ENCODE results near the gene WDR27.
A peak's percentile ranks its signal among the peaks of the same experiment; 100 is the strongest.
"Not testable (repeated sequence)": the region's sequence is repeated elsewhere in the genome, so short reads cannot be mapped to it uniquely, and the experiment has no call there.

Gene WDR27

DNA sequence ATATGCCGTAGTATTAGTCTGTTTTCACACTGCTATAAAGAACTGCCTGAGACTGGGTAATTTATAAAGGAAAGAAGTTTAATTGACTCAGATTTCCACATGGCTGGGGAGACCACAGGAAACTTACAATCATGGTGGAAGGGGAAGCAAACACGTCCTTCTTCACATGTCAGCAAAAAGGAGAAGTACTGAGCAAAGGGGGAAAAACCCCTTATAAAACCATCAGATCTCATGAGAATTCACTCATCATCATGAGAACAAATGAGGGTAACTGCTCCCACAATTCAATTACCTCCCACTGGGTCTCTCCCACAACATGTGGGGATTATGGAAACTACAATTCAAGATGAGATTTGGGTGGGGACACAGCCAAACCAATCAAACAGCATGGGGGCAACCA, 235.6 kb downstream of the WDR27 start:
- DNase-seq, result peak; percentile 4

- no peak for DNase-seq
Measured at GRCh38 chr6:169457762-169458161, 244.1 kb downstream of the WDR27 start.

DNA sequence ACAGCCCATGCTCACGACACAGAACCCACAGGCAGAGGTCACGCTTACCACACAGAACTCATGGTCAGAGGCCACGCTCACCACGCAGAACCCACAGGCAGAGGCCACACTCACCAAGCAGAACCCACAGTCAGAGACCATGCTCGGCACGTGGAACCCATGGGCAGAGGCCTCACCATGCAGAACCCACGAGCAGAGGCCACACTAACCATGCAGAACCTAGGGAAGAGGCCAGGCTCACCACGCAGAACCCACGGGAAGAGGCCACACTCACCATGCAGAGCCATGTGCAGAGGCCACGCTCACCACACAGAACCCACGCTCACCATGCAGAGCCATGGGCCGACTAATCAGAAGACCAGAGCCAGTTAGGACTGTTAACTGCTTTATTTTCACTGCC, 245.0 kb downstream of the WDR27 start:
- DNase-seq, result no peak

DNA sequence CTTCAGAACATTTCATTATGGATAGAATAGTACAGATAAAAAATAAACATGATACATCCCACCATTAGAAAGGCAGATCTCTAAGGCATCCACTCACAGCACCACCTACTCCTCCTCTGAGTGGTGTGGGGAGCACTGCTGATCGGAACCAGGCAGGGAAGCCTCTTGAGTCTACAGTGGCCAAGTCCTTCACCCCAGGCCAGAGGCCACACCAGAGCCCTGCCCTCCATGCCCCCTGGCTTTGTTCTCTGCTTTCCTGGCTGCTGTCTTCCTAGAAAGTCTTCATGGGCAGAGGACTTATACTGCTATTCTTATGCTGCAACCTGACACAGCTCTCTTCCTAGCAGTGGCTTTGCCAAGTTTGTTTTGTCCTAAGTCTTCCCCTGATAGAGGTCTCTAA, 246.4 kb downstream of the WDR27 start:
- no peak for DNase-seq

GRCh38 chr6:169454872-169455204, 247.0 kb downstream of the WDR27 start:
- no peak for DNase-seq

- DNase-seq, result peak; percentile 4
Measured at GRCh38 chr6:169454204-169454871, 247.5 kb downstream of the WDR27 start.

DNA sequence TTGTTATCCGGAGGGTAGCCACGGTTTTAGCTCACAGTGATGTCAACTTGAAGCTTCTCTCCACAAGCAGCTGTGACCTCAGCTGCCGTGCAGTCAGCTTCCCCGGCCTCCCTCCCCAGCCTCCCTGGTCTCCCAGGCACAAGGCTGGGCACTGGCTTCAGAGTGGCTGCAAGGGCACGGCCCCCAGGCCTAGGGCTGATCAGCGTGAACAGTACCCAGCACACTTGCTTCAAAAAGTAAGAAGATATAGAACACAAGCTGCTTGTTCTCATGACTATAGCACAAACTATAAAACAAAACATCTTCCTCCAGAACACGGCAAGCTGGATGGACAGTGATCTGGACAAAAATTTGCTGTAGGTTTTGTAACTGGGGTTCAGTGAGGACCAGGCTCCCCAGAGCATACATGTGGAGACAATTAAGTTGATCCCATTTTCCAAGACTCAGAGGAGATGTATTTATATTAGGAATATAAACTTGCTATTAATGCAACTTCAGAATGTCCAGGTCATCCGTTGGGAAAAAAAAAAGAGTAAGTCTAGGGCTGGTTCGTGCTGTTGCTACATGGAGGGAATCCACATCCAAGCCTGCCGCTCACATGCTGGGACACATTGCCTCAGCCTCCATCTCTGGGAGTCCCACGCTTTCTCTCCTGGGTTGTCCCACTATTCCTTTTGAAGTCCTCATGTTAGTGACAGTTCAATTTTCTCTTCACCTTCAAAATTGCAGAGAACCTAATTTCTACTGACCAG, 248.8 kb downstream of the WDR27 start:
- DNase-seq, result no peak

GRCh38 chr6:169452117-169452868, 249.5 kb downstream of the WDR27 start:
- no peak for DNase-seq

GRCh38 chr6:169451065-169451838, 250.6 kb downstream of the WDR27 start:
- DNase-seq, result no peak

DNA sequence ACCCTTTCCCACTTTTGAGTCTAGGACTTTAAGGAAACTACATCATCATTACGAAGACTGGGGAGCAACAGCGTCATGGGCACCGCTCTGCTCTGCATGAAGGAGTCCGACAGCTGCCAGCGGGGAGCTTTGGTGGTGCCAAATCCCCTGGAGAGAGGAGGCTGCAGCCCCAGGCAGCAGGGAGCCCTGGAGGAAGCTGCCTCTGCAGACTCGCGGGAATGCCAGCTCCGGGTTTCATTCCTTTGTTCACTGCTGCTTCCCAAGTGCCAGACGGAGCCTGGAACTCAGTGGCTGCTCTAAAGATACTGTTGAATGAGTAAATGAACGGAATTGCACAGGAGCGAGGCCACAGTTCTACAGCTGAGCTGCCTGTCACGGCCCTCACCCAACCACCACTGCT, 251.7 kb downstream of the WDR27 start:
- DNase-seq, result no peak

GRCh38 chr6:169449221-169449620, 252.6 kb downstream of the WDR27 start:
- no peak for DNase-seq

- DNase-seq, result no peak
Measured at GRCh38 chr6:169445661-169446581, 255.9 kb downstream of the WDR27 start.

- no peak for DNase-seq
Measured at GRCh38 chr6:169445227-169445626, 256.6 kb downstream of the WDR27 start.

DNA sequence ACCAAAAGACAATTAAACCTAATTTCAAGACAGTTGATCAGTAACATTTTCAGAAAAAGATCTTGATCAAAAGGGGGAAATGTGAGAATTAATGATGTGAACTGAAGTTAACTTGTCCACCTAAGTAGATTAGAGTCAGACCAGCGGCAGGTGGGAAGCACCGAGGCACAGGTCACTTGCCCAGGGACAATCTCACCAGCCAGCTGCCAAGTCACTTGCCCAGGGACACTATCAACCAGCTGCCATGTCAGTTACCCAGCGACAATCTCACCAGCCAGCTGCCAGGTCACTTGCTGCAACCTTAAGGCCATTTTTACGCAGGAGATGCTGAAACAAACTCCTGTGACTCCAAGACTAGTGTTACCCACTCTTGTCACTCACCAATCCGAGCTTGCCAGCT, 260.5 kb downstream of the WDR27 start:
- DNase-seq, result no peak

DNA sequence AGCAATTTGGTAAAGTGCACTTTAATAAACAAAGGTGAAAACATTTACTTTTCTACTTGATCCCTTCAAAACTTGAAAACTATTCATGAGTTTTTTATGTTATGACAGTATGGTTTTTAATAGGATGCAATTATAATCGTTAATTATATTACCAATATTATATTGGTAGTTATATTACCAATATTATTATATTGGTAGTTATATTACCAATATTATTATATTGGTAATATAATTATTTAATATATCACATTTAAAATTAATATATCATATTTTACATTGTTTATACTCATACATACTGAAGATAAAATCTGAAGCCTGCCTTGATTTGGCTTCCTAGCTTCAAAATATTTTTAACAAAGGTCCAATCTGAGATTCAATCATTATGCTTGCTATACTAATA, 262.1 kb downstream of the WDR27 start:
- DNase-seq, result no peak

DNA sequence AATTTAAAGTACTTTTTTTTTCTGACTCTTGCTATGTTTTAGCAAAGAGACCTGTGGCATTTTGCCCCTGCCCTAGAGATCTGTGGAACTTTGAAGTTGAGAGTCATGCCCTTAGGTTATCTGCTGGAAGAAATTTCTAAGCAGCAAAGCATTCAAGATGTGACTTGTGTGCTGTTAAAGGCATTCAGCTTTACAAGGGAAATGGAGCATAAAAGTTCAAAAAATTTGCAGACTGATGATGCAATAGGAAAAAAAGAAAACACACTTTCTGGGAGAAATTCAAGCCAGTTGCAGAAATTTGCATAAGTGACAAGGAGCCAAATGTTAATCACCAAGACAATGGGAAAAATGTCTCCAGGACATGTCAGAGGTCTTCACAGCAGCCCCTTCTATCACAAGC, 267.3 kb downstream of the WDR27 start:
- DNase-seq, result not testable (repeated sequence)

GRCh38 chr6:169429001-169429400, 272.8 kb downstream of the WDR27 start:
- no peak for DNase-seq

DNA sequence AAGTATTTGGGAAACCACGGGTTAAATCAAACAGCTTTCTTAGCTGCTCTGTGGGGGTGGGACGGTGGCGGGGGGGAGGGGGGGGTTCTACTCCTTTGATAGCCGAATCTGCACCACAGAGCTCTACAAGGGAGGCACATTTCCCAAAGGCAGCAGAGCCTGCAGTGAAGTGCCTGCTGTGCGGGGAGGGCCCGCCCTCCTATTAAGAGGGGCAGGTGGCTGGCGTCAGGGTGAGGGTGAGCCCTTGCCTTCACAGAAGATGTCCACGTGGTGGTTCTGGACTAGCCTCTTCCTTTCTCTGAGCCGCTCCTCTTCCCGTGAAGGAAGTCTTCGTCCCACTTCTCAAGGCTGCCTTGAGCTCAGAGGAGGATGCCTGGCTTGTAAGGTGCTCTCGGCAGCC, 273.3 kb downstream of the WDR27 start:
- no peak for DNase-seq

- DNase-seq, result no peak
Measured at GRCh38 chr6:169427856-169428255, 274.0 kb downstream of the WDR27 start.

GRCh38 chr6:169426611-169427010, 275.2 kb downstream of the WDR27 start:
- DNase-seq, result no peak

GRCh38 chr6:169425628-169426370, 276.0 kb downstream of the WDR27 start:
- no peak for DNase-seq

All from hematopoietic multipotent progenitor cell treated with erythropoietin and hydrocortisone succinate and interleukin-3 and kit ligand, for 4 days (in vitro differentiated cells).